HEK293 (cell line): ENCODE measurements around the gene TNP2.

Experiments used
- KLF10 ChIP-seq: fragments of 450-650 bp; IDR thresholded peaks from 2 replicates; pipeline ENCODE4 v1.5.1; 2018; ENCODE audit warnings: missing biosample characterization, mild to moderate bottlenecking, missing genetic modification characterization
- RBAK ChIP-seq: fragments of 450-650 bp; formaldehyde crosslinking; IDR thresholded peaks from 2 replicates; pipeline ENCODE4 v1.5.1; 2016; ENCODE audit warnings: missing biosample characterization, missing genetic modification characterization
- ZFP37 ChIP-seq: fragments of 450-650 bp; formaldehyde crosslinking; IDR thresholded peaks from 2 replicates; pipeline ENCODE4 v1.5.1; 2016; ENCODE audit warnings: missing biosample characterization, missing genetic modification characterization
- ZNF121 ChIP-seq: fragments of 450-650 bp; formaldehyde crosslinking; IDR thresholded peaks from 2 replicates; pipeline ENCODE4 v1.5.1; 2016; ENCODE audit warnings: missing biosample characterization, missing genetic modification characterization
- ZNF248 ChIP-seq: fragments of 450-650 bp; formaldehyde crosslinking; IDR thresholded peaks from 2 replicates; pipeline ENCODE4 v1.5.1; 2017; ENCODE audit warnings: missing biosample characterization, missing genetic modification characterization
- TF ChIP-seq, protein P1 (sequence below): fragments of 450-650 bp; formaldehyde crosslinking; IDR thresholded peaks from 2 replicates; pipeline ENCODE4 v1.5.1; 2016; ENCODE audit warnings: missing biosample characterization, missing genetic modification characterization
- TF ChIP-seq, protein P2 (sequence below): fragments of 450-650 bp; formaldehyde crosslinking; IDR thresholded peaks from 2 replicates; pipeline ENCODE4 v1.5.1; 2017; ENCODE audit warnings: missing biosample characterization, missing genetic modification characterization
- TF ChIP-seq, protein P3 (sequence below): fragments of 450-650 bp; formaldehyde crosslinking; IDR thresholded peaks from 2 replicates; pipeline ENCODE4 v1.5.1; 2016; ENCODE audit warnings: missing biosample characterization, missing genetic modification characterization

DNA sequence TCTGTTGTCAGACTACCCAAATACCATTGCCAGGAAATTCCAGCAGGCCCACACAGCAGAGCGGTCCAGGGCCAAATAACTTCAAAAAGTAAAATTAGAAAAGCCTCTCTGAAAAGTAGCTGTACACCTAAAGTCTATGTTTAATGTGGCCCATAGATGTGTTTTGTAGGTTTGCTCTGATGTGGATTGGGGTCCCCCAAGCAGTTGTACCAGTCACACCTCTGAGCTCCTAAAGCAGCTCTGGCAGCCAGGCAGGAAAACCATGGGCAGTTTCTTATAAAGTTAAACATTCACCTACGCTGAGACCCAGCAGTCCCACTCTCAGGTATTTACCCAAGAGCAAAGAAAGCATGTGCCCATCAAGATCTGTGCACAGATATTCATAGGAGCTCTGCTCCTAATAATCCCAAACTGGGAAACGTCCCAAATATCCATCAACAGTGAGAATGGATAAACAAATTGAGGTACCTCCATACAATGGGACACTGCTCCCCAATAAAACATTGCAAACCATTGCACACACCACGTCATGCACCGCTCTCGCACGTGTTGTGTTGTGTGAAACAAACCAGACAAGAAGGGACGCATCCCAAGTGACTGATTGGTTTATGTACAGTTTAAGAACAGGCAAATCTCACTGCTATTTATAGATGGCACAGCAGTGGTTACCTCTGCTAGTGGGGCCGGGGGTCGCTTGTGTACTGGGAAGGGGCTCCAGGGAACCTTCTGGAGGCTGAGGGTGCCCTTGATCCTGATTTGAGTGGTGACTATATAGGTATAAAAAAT, 27.8 kb upstream of the TNP2 start:
- TF ChIP-seq ZNF121 (tag by site-specific recombination) = no peak
- TF ChIP-seq ZNF248 (tag by site-specific recombination) = no peak
- TF ChIP-seq, protein P1, sequence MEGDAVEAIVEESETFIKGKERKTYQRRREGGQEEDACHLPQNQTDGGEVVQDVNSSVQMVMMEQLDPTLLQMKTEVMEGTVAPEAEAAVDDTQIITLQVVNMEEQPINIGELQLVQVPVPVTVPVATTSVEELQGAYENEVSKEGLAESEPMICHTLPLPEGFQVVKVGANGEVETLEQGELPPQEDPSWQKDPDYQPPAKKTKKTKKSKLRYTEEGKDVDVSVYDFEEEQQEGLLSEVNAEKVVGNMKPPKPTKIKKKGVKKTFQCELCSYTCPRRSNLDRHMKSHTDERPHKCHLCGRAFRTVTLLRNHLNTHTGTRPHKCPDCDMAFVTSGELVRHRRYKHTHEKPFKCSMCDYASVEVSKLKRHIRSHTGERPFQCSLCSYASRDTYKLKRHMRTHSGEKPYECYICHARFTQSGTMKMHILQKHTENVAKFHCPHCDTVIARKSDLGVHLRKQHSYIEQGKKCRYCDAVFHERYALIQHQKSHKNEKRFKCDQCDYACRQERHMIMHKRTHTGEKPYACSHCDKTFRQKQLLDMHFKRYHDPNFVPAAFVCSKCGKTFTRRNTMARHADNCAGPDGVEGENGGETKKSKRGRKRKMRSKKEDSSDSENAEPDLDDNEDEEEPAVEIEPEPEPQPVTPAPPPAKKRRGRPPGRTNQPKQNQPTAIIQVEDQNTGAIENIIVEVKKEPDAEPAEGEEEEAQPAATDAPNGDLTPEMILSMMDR = no peak
- TF ChIP-seq RBAK = no peak
- TF ChIP-seq, protein P2, sequence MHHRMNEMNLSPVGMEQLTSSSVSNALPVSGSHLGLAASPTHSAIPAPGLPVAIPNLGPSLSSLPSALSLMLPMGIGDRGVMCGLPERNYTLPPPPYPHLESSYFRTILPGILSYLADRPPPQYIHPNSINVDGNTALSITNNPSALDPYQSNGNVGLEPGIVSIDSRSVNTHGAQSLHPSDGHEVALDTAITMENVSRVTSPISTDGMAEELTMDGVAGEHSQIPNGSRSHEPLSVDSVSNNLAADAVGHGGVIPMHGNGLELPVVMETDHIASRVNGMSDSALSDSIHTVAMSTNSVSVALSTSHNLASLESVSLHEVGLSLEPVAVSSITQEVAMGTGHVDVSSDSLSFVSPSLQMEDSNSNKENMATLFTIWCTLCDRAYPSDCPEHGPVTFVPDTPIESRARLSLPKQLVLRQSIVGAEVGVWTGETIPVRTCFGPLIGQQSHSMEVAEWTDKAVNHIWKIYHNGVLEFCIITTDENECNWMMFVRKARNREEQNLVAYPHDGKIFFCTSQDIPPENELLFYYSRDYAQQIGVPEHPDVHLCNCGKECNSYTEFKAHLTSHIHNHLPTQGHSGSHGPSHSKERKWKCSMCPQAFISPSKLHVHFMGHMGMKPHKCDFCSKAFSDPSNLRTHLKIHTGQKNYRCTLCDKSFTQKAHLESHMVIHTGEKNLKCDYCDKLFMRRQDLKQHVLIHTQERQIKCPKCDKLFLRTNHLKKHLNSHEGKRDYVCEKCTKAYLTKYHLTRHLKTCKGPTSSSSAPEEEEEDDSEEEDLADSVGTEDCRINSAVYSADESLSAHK (tag by site-specific recombination) = no peak
- TF ChIP-seq ZFP37 = no peak
- TF ChIP-seq KLF10 = no peak
- TF ChIP-seq, protein P3, sequence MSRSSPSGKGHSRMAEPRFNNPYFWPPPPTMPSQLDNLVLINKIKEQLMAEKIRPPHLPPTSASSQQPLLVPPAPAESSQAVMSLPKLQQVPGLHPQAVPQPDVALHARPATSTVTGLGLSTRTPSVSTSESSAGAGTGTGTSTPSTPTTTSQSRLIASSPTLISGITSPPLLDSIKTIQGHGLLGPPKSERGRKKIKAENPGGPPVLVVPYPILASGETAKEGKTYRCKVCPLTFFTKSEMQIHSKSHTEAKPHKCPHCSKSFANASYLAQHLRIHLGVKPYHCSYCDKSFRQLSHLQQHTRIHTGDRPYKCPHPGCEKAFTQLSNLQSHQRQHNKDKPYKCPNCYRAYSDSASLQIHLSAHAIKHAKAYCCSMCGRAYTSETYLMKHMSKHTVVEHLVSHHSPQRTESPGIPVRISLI = no peak
